Rectal smooth muscle tissue (tissue), 1 donor: ENCODE measurements around the gene MSN.

Source experiments
- H3K27ac ChIP-seq: one replicate; pipeline ENCODE4 v1.7.0; 2013; ENCODE audit warnings: low read depth, low read length, inconsistent platforms
- H3K27me3 ChIP-seq: one replicate; pipeline ENCODE4 v1.7.0; 2013; ENCODE audit warnings: low read length; ENCODE audit not compliant: control insufficient read depth, insufficient read depth
- H3K36me3 ChIP-seq: one replicate; pipeline ENCODE4 v1.7.0; 2013; ENCODE audit warnings: low read length; ENCODE audit not compliant: control insufficient read depth, insufficient read depth
- H3K4me1 ChIP-seq: one replicate; pipeline ENCODE4 v1.7.0; 2013; ENCODE audit warnings: low read length; ENCODE audit not compliant: control insufficient read depth, insufficient read depth
- H3K4me3 ChIP-seq: one replicate; pipeline ENCODE4 v1.7.0; 2013; ENCODE audit warnings: low read length
- H3K9ac ChIP-seq: one replicate; pipeline ENCODE4 v1.7.0; 2013; ENCODE audit warnings: low read length

The MSN gene

GRCh38 chrX:65679071-65679540, 11.7 kb downstream of the MSN start:
- no peak overlapping the region for H3K4me3 ChIP-seq
- H3K27me3 ChIP-seq, result no peaks in the 10 kb centered on the region
- no peak overlapping the region for H3K9ac ChIP-seq
- peak overlapping the region; percentile 87 for H3K27ac ChIP-seq
- H3K4me1 ChIP-seq, result peaks cover 12% of the 10 kb centered on the region
- H3K36me3 ChIP-seq, result no peaks in the 10 kb centered on the region

DNA sequence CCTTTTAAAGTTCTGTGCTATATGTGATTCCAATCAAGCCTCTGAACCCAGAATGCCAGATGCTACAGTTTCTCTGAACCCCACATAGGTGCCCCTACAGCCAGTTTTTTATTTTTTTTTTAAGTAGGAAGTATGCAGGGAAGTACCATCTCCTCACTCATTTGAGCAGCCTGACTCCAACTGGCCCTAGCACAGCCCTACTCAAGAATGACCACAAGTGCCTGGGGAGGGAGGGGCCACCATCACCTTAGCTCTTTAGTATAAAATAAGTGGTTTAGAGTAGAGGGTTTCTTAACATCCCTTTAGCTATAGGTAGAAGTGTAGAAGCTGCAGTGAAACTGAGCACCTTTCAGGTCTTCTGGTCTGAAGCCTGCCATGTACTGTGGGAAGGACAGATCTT, 14.4 kb downstream of the MSN start:
- Histone ChIP-seq H3K27me3 (no peaks in the 10 kb centered on the region), H3K36me3 (no peaks in the 10 kb centered on the region), H3K4me3 (no peak overlapping the region), H3K27ac (no peak overlapping the region), H3K4me1 (peaks cover 10% of the 10 kb centered on the region), H3K9ac (no peak overlapping the region)

DNA sequence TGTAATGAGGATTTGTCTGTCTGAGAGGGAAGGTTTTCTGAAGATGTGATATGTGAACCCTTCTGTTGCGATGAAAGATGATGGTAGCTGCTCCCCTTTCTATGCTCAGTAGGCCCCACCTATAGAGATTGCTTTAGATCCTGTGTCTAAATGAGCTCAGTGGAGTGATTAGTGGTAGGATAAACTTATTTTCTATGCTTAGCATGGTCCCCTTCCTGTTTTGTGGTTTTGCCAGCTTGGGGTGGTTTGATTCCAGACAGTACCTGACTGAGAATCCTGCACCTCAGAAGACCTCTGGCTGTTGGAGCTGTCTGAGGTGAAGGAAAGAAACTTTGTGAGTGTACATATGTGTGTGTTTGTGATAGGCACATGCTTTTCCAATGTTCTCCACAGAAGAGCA, 17.7 kb downstream of the MSN start:
- Histone ChIP-seq H3K27ac (no peak overlapping the region), H3K4me3 (no peak overlapping the region), H3K9ac (no peak overlapping the region), H3K27me3 (no peaks in the 10 kb centered on the region), H3K36me3 (no peaks in the 10 kb centered on the region), H3K4me1 (peaks cover 4% of the 10 kb centered on the region)

- Histone ChIP-seq H3K27me3 (no peaks in the 10 kb centered on the region), H3K27ac (no peak overlapping the region), H3K36me3 (no peaks in the 10 kb centered on the region), H3K4me1 (peaks cover 4% of the 10 kb centered on the region), H3K4me3 (no peak overlapping the region), H3K9ac (no peak overlapping the region)
Measured at GRCh38 chrX:65686236-65686635, 18.8 kb downstream of the MSN start.

DNA sequence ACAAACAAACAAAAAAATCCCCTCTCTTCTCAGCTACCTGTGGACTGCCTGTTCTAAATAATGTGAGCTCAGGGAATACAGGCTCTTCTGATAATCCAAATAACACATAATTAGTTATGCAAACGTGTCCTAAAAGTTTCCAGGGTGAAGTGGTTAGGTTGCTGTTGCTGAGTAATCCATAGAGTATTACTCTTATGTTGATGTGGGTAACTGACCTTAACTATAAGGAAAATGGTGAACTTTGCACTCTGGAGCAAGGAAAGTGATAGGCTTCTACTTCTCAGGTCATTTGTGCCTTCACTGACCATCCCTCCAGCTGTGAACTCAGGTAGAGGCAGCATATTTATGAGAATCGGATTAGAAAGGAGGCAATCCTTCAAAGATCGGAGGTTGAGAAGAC, 19.9 kb downstream of the MSN start:
- no peaks in the 10 kb centered on the region for H3K27me3 ChIP-seq
- H3K4me1 ChIP-seq, result peaks cover 4% of the 10 kb centered on the region
- no peak overlapping the region for H3K9ac ChIP-seq
- no peak overlapping the region for H3K27ac ChIP-seq
- H3K4me3 ChIP-seq, result no peak overlapping the region
- no peaks in the 10 kb centered on the region for H3K36me3 ChIP-seq

GRCh38 chrX:65688403-65688871, 21.0 kb downstream of the MSN start:
- Histone ChIP-seq H3K27me3 (no peaks in the 10 kb centered on the region), H3K9ac (no peak overlapping the region), H3K4me1 (peaks cover 4% of the 10 kb centered on the region), H3K36me3 (no peaks in the 10 kb centered on the region), H3K4me3 (no peak overlapping the region), H3K27ac (no peak overlapping the region)

GRCh38 chrX:65689377-65689776, 21.9 kb downstream of the MSN start:
- Histone ChIP-seq H3K4me1 (peaks cover 4% of the 10 kb centered on the region), H3K27me3 (no peaks in the 10 kb centered on the region), H3K27ac (no peak overlapping the region), H3K9ac (no peak overlapping the region), H3K4me3 (no peak overlapping the region), H3K36me3 (no peaks in the 10 kb centered on the region)

DNA sequence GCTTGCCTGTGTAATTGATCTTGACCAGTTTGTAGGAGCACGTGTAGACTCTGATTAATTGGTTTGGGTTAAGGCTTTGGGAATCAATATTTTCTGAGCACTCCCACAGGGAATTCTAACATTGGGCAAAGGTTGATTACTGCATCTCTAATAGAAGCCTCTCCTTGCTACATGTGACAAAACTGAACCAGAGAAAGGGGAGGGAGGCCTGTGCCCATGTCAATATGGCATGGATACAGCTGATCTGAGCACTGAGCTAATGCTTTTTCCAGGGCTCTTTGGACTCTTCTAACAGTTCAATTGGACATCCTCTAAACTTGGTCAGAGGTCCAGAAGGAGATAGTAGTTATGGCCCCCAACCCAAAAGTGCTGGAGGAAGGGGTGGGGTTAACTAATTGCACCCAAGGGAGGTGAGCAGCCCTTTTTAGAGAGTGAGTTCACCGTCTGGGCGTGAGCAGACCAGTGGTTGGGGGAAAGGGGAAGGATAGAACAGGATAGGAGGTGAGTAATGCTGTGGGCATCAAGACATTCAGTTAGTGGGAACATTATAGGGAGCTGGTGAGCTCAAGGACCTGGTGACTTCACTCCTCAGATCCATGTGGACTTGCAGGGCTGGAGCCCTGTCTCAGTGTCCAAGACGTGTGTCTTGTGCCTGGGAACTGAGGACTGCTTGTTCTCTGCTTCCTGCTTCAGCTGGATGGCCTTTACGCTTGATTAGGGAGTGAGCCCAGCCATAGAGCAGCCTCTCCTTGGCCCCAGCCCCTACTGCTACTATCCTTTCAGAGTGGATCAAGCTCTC, 22.8 kb downstream of the MSN start:
- Histone ChIP-seq H3K4me3 (no peak overlapping the region), H3K36me3 (no peaks in the 10 kb centered on the region), H3K27me3 (no peaks in the 10 kb centered on the region), H3K27ac (peak overlapping the region; percentile 57), H3K4me1 (peaks cover 4% of the 10 kb centered on the region), H3K9ac (no peak overlapping the region)

- H3K36me3 ChIP-seq, result no peaks in the 10 kb centered on the region
- H3K4me3 ChIP-seq, result no peak overlapping the region
- no peak overlapping the region for H3K9ac ChIP-seq
- H3K27me3 ChIP-seq, result no peaks in the 10 kb centered on the region
- no peak overlapping the region for H3K27ac ChIP-seq
- peaks cover 8% of the 10 kb centered on the region for H3K4me1 ChIP-seq
Measured at GRCh38 chrX:65695849-65696449, 28.5 kb downstream of the MSN start.

DNA sequence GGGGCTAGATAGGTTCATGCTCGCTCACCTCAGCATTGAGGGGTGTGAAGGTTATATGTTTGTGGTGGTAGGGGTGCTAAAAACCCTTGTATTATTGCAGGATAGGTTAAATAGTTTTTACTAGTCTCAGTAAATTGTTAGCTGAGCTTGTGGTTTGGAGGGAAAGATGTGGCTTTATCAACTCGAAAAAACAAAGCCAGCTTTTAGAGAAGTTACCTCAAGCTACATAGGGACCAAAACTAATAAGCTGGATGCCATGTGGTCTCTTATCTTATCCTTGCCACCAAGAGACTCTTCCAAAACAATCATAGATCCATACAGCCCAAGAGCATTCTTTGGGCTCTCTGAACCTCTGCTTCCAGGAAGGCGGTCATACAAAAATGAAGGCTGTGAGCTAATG, 29.2 kb downstream of the MSN start:
- Histone ChIP-seq H3K4me1 (peaks cover 8% of the 10 kb centered on the region), H3K4me3 (no peak overlapping the region), H3K9ac (no peak overlapping the region), H3K27me3 (no peaks in the 10 kb centered on the region), H3K36me3 (no peaks in the 10 kb centered on the region), H3K27ac (no peak overlapping the region)

DNA sequence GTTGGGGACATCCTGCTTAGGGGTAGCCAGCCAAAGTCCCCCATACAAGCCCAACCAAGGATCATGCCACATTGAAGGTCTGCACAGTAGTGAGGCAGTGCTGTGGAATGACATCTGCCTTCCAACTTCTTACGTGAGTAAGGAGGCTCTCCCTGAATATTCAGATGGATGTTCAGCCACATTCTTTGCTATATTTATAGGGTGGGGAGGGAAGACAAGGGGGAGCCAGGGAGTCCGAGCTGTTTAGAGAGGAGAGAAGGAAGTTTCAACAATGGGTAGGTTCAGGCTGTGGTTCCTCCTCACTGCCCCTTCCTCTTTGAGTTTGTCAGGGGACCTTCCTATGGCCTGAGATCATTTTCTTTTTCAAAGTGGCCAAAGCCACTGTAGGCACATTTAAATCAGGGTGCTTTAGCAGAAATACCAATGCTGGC, 29.8 kb downstream of the MSN start:
- Histone ChIP-seq H3K9ac (no peak overlapping the region), H3K27me3 (no peaks in the 10 kb centered on the region), H3K4me1 (peaks cover 8% of the 10 kb centered on the region), H3K36me3 (no peaks in the 10 kb centered on the region), H3K27ac (peak overlapping the region; percentile 10), H3K4me3 (no peak overlapping the region)

DNA sequence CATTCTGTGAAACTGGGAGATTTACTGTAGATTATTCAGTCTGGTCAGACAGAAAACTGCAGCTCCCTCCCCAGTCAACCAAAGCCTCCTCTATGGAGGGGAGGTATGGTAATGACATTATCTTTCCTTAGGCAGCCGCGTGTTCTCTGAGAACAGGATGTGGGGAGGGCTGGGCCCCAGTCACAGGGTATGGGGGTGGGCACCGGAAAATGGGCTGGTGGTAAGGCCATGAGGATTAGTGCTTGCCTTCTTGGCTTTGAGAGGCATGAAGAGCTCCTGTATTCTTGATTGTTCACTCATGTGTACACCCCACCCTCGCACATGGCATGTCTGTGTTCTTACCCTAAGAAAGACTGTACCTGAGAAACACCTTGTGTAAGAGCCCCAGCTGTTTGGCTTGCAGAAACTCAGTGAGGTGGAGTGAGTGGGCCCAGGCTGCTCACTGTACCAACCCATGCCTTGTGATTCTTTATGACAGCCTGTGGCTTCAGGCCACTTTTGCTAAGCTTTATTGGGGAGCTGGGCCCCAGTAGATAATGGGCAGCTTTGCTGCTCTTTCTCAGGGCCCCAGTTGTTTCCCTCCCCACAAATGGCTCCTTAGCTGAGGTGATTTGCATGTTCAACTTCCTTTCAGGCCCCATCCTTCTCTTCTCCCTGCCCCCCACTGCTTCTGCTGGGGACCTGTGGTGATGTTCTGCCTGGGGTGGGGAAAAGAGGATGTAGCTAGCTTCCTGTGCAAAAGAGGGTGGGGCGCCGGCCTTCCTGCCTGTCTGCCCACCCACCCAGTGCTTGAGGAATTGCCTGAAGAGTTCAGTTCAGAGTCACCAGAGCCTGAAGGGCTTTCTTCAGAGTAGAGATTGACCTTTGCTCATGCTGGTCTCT, 30.7 kb downstream of the MSN start:
- Histone ChIP-seq H3K36me3 (no peaks in the 10 kb centered on the region), H3K9ac (no peak overlapping the region), H3K4me3 (no peak overlapping the region), H3K27ac (peak overlapping the region; percentile 25), H3K27me3 (no peaks in the 10 kb centered on the region), H3K4me1 (peaks cover 8% of the 10 kb centered on the region)
